ENCODE data around the gene SYTL3. TPM values are rescaled to one million over a fixed set of nuclear protein-coding genes. Genes with fewer than 3 reads are reported as not detected.
A peak's percentile ranks its signal among the peaks of the same experiment; 100 is the strongest.

SYTL3 gene
- total RNA-seq, 2 experiments from 2014 or later = 43.5 to 48.3 TPM

DNA sequence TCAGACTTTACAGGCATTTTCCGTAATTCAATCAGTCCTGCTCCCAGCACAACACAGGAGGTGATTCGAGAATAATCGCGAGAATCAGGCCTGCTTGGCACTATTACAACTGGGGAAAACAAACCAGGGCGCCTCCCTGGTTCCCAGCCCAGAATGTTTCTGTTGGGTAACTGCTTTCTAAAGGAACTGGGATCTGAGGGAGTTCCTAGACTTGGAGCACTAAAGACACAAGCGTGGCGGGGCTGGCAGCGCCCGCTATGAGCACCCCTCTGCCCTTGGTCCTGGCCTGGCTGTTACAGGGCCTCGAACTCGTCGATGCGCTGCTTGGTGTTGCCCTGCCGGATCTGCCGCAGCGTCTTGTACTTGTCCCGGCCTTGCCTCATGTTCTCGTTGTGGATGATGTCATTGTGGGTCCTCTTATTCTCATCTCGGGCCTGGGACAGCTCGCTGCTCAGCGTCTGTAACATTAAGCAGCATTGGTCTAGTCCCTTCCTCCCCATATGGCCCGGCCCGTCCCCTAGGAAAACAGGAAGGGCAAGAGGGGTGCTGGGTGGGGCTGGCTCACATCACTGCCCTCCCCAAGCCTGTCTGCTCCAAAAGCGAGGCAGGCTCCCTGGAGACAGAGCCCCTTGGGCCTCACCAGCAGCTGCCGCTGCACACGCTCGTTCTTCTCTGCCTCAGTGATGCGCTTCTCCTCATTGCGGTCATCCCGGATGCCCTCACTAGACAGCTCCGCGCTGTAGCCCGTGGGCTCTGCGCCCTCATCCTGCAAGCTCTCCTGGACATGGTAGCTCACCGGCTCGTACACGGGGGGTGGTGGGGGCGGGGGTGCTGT is 117.0 kb downstream of the SYTL3 start:
- Mint-ChIP-seq H3K27ac (peak overlapping the region; percentile 50), H3K27me3 (ENCODE audit: low read depth) (no peaks in the 10 kb centered on the region), H3K4me3 (no peak overlapping the region), H3K9me3 (ENCODE audit: insufficient read depth) (no peaks in the 10 kb centered on the region), H3K4me1 (ENCODE audit: low read depth) (peaks cover 11% of the 10 kb centered on the region), H3K36me3 (ENCODE audit: low read depth) (peaks cover 89% of the 10 kb centered on the region)
- no peak for DNase-seq
- ChIA-PET POLR2A (interaction anchor here (1.0 kb wide), 1 partner anchor 103 kb away, joined by 4 read pairs; no protein-coding TSS in a partner anchor), CTCF (interaction anchor here (1.1 kb wide), 1 partner anchor 368 kb away, joined by 3 read pairs; no protein-coding TSS in a partner anchor)
- no peak for ATAC-seq

DNA sequence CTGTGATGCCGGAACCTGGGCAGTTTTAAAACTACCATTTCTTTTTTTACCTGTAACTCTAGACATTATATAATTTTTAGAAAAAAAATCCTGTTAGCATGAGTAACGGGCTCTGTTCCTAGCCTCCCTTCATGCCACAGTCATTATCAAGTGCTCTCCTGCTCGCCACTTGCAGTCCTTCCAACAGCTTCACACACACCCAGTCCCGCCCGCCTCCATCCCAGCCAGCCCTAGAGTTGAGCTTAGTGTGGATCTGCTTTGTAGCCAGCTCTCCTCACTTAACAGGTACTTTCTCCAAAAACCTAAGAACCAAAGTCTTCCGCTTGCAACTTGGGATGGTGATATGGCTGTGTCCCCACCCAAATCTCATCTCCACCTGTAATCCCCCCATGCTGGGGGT is 117.9 kb downstream of the SYTL3 start:
- CTCF ChIA-PET = no interaction called here
- H3K4me3 Mint-ChIP-seq = no peak overlapping the region
- H3K9me3 Mint-ChIP-seq (ENCODE audit: insufficient read depth) = no peaks in the 10 kb centered on the region
- peak overlapping the region; percentile 50 for H3K27ac Mint-ChIP-seq
- H3K36me3 Mint-ChIP-seq (ENCODE audit: low read depth) = peaks cover 88% of the 10 kb centered on the region
- no peak for DNase-seq
- H3K4me1 Mint-ChIP-seq (ENCODE audit: low read depth) = peaks cover 17% of the 10 kb centered on the region
- POLR2A ChIA-PET = interaction anchor here (0.7 to 1.0 kb wide), 2 partner anchors 13 to 102 kb away, joined by 3 to 4 read pairs; no protein-coding TSS in a partner anchor
- no peaks in the 10 kb centered on the region for H3K27me3 Mint-ChIP-seq (ENCODE audit: low read depth)
- no peak for ATAC-seq

DNA sequence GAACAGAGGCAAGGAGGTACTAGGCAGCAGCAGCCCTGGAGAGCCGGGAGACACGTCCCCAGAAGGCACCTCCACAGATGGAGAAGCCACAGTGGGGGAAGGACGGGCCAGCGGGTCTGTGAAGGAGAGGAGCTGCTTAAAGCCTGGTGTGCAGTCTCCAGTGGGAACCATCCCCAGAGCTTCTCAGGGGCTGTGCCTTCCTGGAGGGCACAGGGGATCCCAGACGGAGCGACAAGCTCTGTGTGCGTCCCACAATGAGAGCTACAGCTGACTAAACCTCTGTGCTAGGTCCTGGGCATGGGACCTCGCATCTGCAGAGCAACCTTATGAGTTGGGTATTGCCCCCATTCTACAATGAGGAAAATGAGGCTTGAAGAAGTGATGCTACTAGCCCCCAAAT is 118.6 kb downstream of the SYTL3 start:
- Mint-ChIP-seq H3K4me3 (no peak overlapping the region), H3K27me3 (ENCODE audit: low read depth) (no peaks in the 10 kb centered on the region), H3K9me3 (ENCODE audit: insufficient read depth) (no peaks in the 10 kb centered on the region), H3K4me1 (ENCODE audit: low read depth) (peaks cover 24% of the 10 kb centered on the region), H3K27ac (peak overlapping the region; percentile 48), H3K36me3 (ENCODE audit: low read depth) (peaks cover 88% of the 10 kb centered on the region)
- ATAC-seq (no peak), DNase-seq (no peak)
- CTCF ChIA-PET = interaction anchor here (0.6 to 1.3 kb wide), 4 partner anchors 13 to 407 kb away, joined by 3 to 4 read pairs (median 3); no protein-coding TSS in a partner anchor
- POLR2A ChIA-PET = interaction anchor here (0.7 to 1.0 kb wide), 2 partner anchors 12 to 101 kb away, joined by 3 to 4 read pairs; no protein-coding TSS in a partner anchor

DNA sequence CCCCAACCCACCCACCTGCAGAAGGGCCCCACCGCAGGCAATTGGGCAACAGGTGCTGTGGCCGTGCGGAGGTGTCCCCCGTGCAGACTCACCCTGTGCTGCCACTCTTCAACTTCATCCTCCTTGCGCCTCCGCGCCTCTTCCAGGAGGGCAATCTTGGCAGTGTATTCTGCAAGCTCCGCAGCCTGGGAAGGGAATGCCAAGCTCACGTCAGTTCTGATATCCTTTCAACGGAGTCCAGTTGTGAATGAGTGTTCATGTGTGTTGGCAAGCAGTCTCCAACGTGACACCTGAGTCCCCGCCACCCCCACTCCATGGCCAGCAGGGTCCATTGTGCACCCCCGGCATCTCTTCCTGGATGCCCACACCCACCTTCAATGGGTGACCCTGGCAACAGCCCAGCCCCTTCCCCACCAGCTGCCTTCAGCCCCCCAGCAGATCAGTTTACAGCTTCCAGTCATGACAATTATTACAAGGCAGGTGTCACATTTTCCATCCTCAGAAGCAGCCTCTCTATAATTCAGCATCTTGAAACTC is 119.4 kb downstream of the SYTL3 start:
- DNase-seq = no peak
- no peak overlapping the region for H3K4me3 Mint-ChIP-seq
- H3K36me3 Mint-ChIP-seq (ENCODE audit: low read depth) = peaks cover 89% of the 10 kb centered on the region
- ATAC-seq = no peak
- H3K27ac Mint-ChIP-seq = peak overlapping the region; percentile 62
- H3K27me3 Mint-ChIP-seq (ENCODE audit: low read depth) = no peaks in the 10 kb centered on the region
- H3K4me1 Mint-ChIP-seq (ENCODE audit: low read depth) = peaks cover 33% of the 10 kb centered on the region
- POLR2A ChIA-PET = interaction anchor here (0.8 kb wide), 1 partner anchor 12 kb away, joined by 4 read pairs; no protein-coding TSS in a partner anchor
- no peaks in the 10 kb centered on the region for H3K9me3 Mint-ChIP-seq (ENCODE audit: insufficient read depth)
- CTCF ChIA-PET = interaction anchor here (1.2 to 1.3 kb wide), 3 partner anchors 12 to 65 kb away, joined by 3 to 4 read pairs (median 3); no protein-coding TSS in a partner anchor

DNA sequence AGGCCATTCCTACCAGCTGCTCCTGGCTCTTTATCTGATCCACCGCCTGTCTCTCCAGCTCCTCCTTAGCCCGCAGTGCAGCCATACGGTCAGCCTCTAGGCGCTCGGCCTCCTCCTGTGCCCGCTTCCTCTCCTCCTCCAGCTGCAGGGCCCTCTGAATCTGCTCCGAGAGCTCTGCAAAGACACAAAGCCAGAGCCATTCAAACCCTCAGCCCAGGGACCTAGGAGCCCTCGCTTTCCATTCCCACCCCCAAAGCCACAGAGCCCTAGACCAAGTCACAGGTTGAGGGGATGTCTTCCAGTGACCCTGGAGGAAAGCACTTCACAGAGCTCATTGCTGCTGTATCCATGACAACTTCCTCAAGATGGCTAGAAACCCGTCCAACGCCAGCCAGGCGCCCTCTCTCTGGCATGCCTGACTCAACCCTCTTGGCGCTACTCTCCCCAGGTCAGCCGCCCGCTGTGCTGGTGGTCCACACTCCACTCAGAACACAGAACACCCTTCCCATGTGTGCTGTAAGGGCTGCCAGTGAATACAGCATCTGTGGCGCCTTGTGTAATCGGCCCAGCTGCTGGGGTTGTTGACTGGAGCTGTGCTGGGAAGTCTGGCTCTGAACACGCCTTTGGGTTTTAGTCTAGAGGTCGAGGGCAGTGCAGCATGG is 120.0 kb downstream of the SYTL3 start:
- CTCF ChIA-PET = interaction anchor here (1.3 kb wide), 1 partner anchor 20 kb away, joined by 3 read pairs; no protein-coding TSS in a partner anchor
- DNase-seq (no peak), ATAC-seq (no peak)
- H3K27me3 Mint-ChIP-seq (ENCODE audit: low read depth) = no peaks in the 10 kb centered on the region
- H3K4me3 Mint-ChIP-seq = no peak overlapping the region
- no peaks in the 10 kb centered on the region for H3K9me3 Mint-ChIP-seq (ENCODE audit: insufficient read depth)
- H3K36me3 Mint-ChIP-seq (ENCODE audit: low read depth) = peaks cover 87% of the 10 kb centered on the region
- POLR2A ChIA-PET = interaction anchor here (0.8 kb wide), 1 partner anchor 12 kb away, joined by 4 read pairs; no protein-coding TSS in a partner anchor
- peak overlapping the region; percentile 64 for H3K27ac Mint-ChIP-seq
- peaks cover 34% of the 10 kb centered on the region for H3K4me1 Mint-ChIP-seq (ENCODE audit: low read depth)

DNA sequence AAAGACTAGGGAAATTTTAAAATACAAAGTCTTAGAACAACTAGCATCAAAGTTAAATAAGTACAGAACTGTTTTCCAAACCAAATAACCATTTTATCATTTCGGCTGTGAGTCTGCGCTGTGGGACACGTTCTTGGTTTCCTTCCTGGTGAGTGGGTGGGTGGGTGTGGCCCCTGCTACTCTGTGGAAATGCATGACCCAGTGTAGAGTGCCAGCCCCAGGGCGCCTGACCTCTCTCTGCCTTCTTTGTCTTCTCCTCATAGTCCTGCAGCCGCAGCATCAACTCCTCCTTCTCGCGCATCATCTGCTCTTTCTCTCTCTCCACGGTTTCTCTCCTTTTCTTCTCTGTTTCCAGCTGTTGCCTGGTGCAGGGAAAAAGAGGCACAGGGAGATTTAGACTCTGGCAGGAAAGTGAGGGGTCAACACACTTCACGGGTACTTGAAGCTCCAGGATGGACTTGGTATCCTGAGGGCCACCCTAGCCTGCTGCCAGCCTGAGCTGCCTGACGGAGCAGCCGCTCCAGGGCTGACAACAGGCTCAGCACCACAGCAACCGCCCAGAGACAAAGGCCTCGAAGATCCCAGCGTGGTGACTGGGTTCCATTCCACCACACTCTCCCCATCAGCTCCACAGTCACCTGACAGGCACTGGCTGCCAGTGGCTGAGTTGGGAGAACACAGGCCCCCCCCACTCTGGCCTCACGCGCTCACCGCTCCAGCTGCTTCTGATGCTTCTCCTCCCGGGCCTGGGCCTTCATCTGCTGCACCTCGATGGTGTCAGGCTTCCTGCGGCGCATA is 120.9 kb downstream of the SYTL3 start:
- H3K9me3 Mint-ChIP-seq (ENCODE audit: insufficient read depth) = no peaks in the 10 kb centered on the region
- H3K4me1 Mint-ChIP-seq (ENCODE audit: low read depth) = peaks cover 34% of the 10 kb centered on the region
- no peak overlapping the region for H3K4me3 Mint-ChIP-seq
- ATAC-seq = no peak
- no peak for DNase-seq
- ChIA-PET POLR2A (interaction anchor here (1.1 kb wide), 1 partner anchor 7 kb away, joined by 6 read pairs; no protein-coding TSS in a partner anchor), CTCF (interaction anchor here (0.6 to 2.1 kb wide), 2 partner anchors 38 to 202 kb away, joined by 3 to 8 read pairs; no protein-coding TSS in a partner anchor)
- H3K27ac Mint-ChIP-seq = peak overlapping the region; percentile 76
- H3K27me3 Mint-ChIP-seq (ENCODE audit: low read depth) = no peaks in the 10 kb centered on the region
- H3K36me3 Mint-ChIP-seq (ENCODE audit: low read depth) = peaks cover 85% of the 10 kb centered on the region

DNA sequence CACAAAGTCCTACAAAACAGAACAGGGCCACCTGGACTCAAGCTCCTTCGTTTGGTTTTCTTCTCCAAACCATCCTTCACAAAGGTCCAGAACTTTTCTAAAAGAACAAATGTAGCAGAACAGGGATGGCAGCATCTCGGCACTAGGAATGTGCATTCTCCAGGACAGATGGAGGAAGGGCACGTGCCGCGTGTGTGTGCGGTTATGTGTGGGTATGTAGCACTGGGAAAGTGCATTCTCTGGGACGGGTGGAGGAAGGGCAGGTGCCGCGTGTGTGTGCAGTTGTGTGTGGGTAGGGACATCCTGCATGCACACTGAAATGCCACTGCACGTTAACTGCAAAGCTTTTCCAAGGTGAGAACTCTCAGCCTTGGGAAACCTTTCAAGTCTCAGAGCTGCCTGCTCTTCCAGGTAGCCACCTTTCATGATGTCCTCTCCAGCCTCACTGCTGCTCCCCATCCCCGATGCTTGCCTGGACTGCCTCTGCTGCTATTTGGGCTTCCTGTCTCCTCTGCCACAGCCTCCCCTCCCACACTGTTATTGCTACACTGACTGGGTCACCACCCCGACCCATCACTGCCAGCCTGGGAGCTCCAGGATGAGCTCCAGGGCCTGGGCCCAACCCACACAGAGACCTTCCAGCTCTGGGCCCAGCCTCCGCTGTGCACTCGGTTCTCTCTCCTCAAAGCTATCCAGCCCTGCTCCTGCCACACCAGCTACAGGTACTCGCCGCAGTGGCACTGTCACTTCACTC is 121.7 kb downstream of the SYTL3 start:
- peak overlapping the region; percentile 76 for H3K27ac Mint-ChIP-seq
- H3K9me3 Mint-ChIP-seq (ENCODE audit: insufficient read depth) = no peaks in the 10 kb centered on the region
- H3K4me3 Mint-ChIP-seq = no peak overlapping the region
- no peaks in the 10 kb centered on the region for H3K27me3 Mint-ChIP-seq (ENCODE audit: low read depth)
- ChIA-PET POLR2A (interaction anchor here (1.1 kb wide), 1 partner anchor 8 kb away, joined by 6 read pairs; no protein-coding TSS in a partner anchor), CTCF (interaction anchor here (2.1 kb wide), 1 partner anchor 201 kb away, joined by 8 read pairs; no protein-coding TSS in a partner anchor)
- H3K36me3 Mint-ChIP-seq (ENCODE audit: low read depth) = peaks cover 86% of the 10 kb centered on the region
- peaks cover 34% of the 10 kb centered on the region for H3K4me1 Mint-ChIP-seq (ENCODE audit: low read depth)
- peak; percentile 4 for ATAC-seq
- no peak for DNase-seq

DNA sequence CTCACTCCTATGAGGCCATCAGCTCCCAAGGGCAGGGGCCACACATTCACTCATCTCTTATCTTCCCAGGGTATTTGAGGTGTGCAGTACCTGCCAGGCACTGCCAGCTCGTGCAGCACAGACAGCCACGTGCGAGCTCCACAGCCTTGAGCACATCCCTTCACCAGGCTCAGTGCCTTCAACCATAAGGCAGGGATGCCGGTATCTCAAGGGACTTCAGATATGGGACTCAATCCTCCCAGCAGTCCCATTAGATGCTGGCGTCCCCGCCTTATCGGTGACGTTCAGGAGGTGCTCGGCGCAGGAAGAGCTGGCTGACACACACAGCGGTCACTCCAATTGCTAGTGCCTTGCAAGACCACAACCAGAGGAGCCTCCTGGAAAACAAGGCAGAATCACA is 122.3 kb downstream of the SYTL3 start:
- no peak for DNase-seq
- Mint-ChIP-seq H3K36me3 (ENCODE audit: low read depth) (peaks cover 86% of the 10 kb centered on the region), H3K4me1 (ENCODE audit: low read depth) (peaks cover 37% of the 10 kb centered on the region), H3K27ac (peak overlapping the region; percentile 76), H3K9me3 (ENCODE audit: insufficient read depth) (no peaks in the 10 kb centered on the region), H3K4me3 (no peak overlapping the region), H3K27me3 (ENCODE audit: low read depth) (no peaks in the 10 kb centered on the region)
- ChIA-PET CTCF (interaction anchor here (0.9 to 2.1 kb wide), 3 partner anchors 69 to 339 kb away, joined by 3 to 8 read pairs (median 3); no protein-coding TSS in a partner anchor), POLR2A (interaction anchor here (1.1 kb wide), 1 partner anchor 9 kb away, joined by 6 read pairs; no protein-coding TSS in a partner anchor)
- no peak for ATAC-seq

DNA sequence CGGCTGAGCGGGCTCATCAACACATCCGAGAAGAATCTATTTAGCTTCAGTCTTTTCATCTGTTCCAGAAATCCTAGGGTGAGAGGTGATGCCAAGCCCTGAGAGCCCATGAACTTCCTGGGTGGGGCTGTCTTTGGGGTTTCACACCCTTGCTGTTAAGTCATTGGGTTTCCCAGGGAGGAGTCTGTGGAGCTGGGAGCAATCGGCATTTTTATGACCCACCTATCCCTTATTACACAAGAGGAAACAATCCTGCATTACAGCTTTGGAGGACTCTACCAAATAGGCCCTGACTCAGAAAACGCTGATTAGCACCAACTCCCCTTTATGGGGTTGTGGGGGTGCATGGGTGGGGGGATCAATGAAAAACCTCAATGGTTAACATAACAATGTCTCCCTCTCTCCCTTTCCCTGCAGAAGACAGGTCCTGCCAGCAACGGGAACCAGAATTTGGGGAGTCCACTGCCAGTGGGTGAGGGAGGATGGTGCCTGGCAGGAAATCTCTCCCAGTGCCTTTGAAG is 123.1 kb downstream of the SYTL3 start:
- peaks cover 40% of the 10 kb centered on the region for H3K4me1 Mint-ChIP-seq (ENCODE audit: low read depth)
- H3K36me3 Mint-ChIP-seq (ENCODE audit: low read depth) = peaks cover 86% of the 10 kb centered on the region
- H3K9me3 Mint-ChIP-seq (ENCODE audit: insufficient read depth) = no peaks in the 10 kb centered on the region
- DNase-seq = no peak
- no peak for ATAC-seq
- no peaks in the 10 kb centered on the region for H3K27me3 Mint-ChIP-seq (ENCODE audit: low read depth)
- ChIA-PET CTCF (interaction anchor here (0.9 to 2.1 kb wide), 3 partner anchors 70 to 338 kb away, joined by 3 to 8 read pairs (median 3); no protein-coding TSS in a partner anchor), POLR2A (no interaction called here)
- peak overlapping the region; percentile 66 for H3K27ac Mint-ChIP-seq
- no peak overlapping the region for H3K4me3 Mint-ChIP-seq

Data from activated CD8-positive, alpha-beta T cell treated with anti-CD3 and anti-CD28 coated beads, Interleukin-2, amount 10 ng/mL, durations not matched to agents 7 days and 5 days (primary cell).